ENCODE measurements around the gene NQO2. TPM values are rescaled to one million over a fixed set of nuclear protein-coding genes. Genes with fewer than 3 reads are reported as not detected.

NQO2 gene
- total RNA-seq, 1 donor from 2014 or later: 58.8 TPM

DNA sequence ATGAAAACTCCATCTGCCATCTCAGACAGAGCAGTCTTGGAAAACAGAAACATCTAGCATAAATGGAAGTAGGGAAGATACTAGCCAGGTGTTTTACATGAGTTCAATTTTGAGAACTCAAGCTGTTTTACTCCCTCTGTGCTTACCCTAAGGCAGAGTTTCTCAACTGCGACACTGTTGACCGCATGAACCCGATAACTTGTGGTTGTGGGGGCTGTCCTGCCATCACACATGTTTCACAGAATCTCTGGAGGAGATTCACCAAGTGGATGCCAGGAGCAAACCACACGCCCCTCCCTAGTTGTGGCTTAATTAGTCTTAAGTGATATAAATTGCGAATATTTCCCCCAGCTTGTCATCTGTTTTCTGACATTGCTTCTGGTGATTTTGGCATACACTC, 26.0 kb upstream of the NQO2 start:
- H3K4me3 Mint-ChIP-seq (ENCODE audit: unreplicated experiment): no peak overlapping the region
- H3K27ac Mint-ChIP-seq (ENCODE audit: unreplicated experiment): no peak overlapping the region

GRCh38 chr6:2976060-2976459, 23.6 kb upstream of the NQO2 start:
- DNase-seq (ENCODE audit: low spot score): no peak
- Mint-ChIP-seq H3K4me1 (ENCODE audit: unreplicated experiment) (peaks cover 22% of the 10 kb centered on the region), H3K36me3 (ENCODE audit: low read depth, unreplicated experiment) (no peaks in the 10 kb centered on the region), H3K4me3 (ENCODE audit: unreplicated experiment) (no peak overlapping the region), H3K27me3 (ENCODE audit: unreplicated experiment) (peaks cover 2% of the 10 kb centered on the region), H3K27ac (ENCODE audit: unreplicated experiment) (no peak overlapping the region), H3K9me3 (ENCODE audit: unreplicated experiment) (no peaks in the 10 kb centered on the region)
- TF ChIP-seq CTCF (IDR thresholded peaks at IDR 0.05; ENCODE audit: unreplicated experiment): no peak

More for the DNA sequence above, 26.0 kb upstream of the NQO2 start:
- no peaks in the 10 kb centered on the region for H3K36me3 Mint-ChIP-seq (ENCODE audit: low read depth, unreplicated experiment)
- no peak for TF ChIP-seq CTCF (IDR thresholded peaks at IDR 0.05; ENCODE audit: unreplicated experiment)
- H3K27me3 Mint-ChIP-seq (ENCODE audit: unreplicated experiment): peaks cover 2% of the 10 kb centered on the region
- H3K4me1 Mint-ChIP-seq (ENCODE audit: unreplicated experiment): peaks cover 15% of the 10 kb centered on the region
- no peaks in the 10 kb centered on the region for H3K9me3 Mint-ChIP-seq (ENCODE audit: unreplicated experiment)
- no peak for DNase-seq (ENCODE audit: low spot score)

GRCh38 chr6:2976571-2977085, 23.1 kb upstream of the NQO2 start:
- DNase-seq (ENCODE audit: low spot score): no peak
- Mint-ChIP-seq H3K4me1 (ENCODE audit: unreplicated experiment) (peaks cover 27% of the 10 kb centered on the region), H3K27ac (ENCODE audit: unreplicated experiment) (no peak overlapping the region), H3K27me3 (ENCODE audit: unreplicated experiment) (peaks cover 2% of the 10 kb centered on the region), H3K9me3 (ENCODE audit: unreplicated experiment) (no peaks in the 10 kb centered on the region), H3K36me3 (ENCODE audit: low read depth, unreplicated experiment) (no peaks in the 10 kb centered on the region), H3K4me3 (ENCODE audit: unreplicated experiment) (no peak overlapping the region)
- TF ChIP-seq CTCF (IDR thresholded peaks at IDR 0.05; ENCODE audit: unreplicated experiment): no peak

GRCh38 chr6:2977290-2977689, 22.4 kb upstream of the NQO2 start:
- H3K36me3 Mint-ChIP-seq (ENCODE audit: low read depth, unreplicated experiment): no peaks in the 10 kb centered on the region
- TF ChIP-seq CTCF (IDR thresholded peaks at IDR 0.05; ENCODE audit: unreplicated experiment): no peak
- no peak overlapping the region for H3K4me3 Mint-ChIP-seq (ENCODE audit: unreplicated experiment)
- DNase-seq (ENCODE audit: low spot score): no peak
- no peak overlapping the region for H3K27ac Mint-ChIP-seq (ENCODE audit: unreplicated experiment)
- H3K9me3 Mint-ChIP-seq (ENCODE audit: unreplicated experiment): no peaks in the 10 kb centered on the region
- peaks cover 33% of the 10 kb centered on the region for H3K4me1 Mint-ChIP-seq (ENCODE audit: unreplicated experiment)
- H3K27me3 Mint-ChIP-seq (ENCODE audit: unreplicated experiment): peaks cover 5% of the 10 kb centered on the region

GRCh38 chr6:2977799-2978590, 21.7 kb upstream of the NQO2 start:
- no peak for DNase-seq (ENCODE audit: low spot score)
- H3K4me1 Mint-ChIP-seq (ENCODE audit: unreplicated experiment): peaks cover 40% of the 10 kb centered on the region
- H3K4me3 Mint-ChIP-seq (ENCODE audit: unreplicated experiment): no peak overlapping the region
- no peaks in the 10 kb centered on the region for H3K9me3 Mint-ChIP-seq (ENCODE audit: unreplicated experiment)
- no peaks in the 10 kb centered on the region for H3K36me3 Mint-ChIP-seq (ENCODE audit: low read depth, unreplicated experiment)
- no peak for TF ChIP-seq CTCF (IDR thresholded peaks at IDR 0.05; ENCODE audit: unreplicated experiment)
- peaks cover 5% of the 10 kb centered on the region for H3K27me3 Mint-ChIP-seq (ENCODE audit: unreplicated experiment)
- no peak overlapping the region for H3K27ac Mint-ChIP-seq (ENCODE audit: unreplicated experiment)

All from endothelial cell (in vitro differentiated cells).